Aorta (tissue), 5 donors: ENCODE measurements around the gene THSD4. TPM values are rescaled to one million over a fixed set of nuclear protein-coding genes. Genes with fewer than 3 reads are reported as not detected.
A peak's percentile ranks its signal among the peaks of the same experiment; 100 is the strongest.

Experiments used
- ATAC-seq: fragments of 200-7000 bp; cut with Tn5 transposase; one replicate; pipeline ENCODE4 v1.9.1; 2022; ENCODE audit warnings: moderate library complexity; ENCODE audit not compliant: low FRiP score
- DNase-seq, 2 donors: peaks; one replicate each; pipeline ENCODE4 v3.0.0-alpha.2; 2020
- H3K27ac ChIP-seq, 2 donors: one replicate each; pipeline ENCODE4 v1.5.1; 2013; ENCODE audit warnings: low read length in 2 of 2, mild to moderate bottlenecking in 2 of 2, moderate library complexity in 2 of 2, control low read depth in 1 of 2, inconsistent platforms in 1 of 2, low read depth in 1 of 2
- H3K27me3 ChIP-seq, 2 donors: one replicate each; pipeline ENCODE4 v1.6.1; 2013; ENCODE audit warnings: control low read depth in 1 of 2, low read length in 1 of 2, mild to moderate bottlenecking in 1 of 2, moderate library complexity in 1 of 2; ENCODE audit not compliant: insufficient read depth in 2 of 2, control insufficient read depth in 1 of 2
- H3K36me3 ChIP-seq, 2 donors: one replicate each; pipeline ENCODE4 v1.6.1; 2013; ENCODE audit warnings: control low read depth in 1 of 2, low read length in 1 of 2, mild to moderate bottlenecking in 1 of 2; ENCODE audit not compliant: insufficient read depth in 2 of 2, control insufficient read depth in 1 of 2
- H3K4me1 ChIP-seq, 2 donors: one replicate each; pipeline ENCODE4 v1.6.1; 2013; ENCODE audit warnings: low read length in 2 of 2, control low read depth in 1 of 2, mild to moderate bottlenecking in 1 of 2, moderate library complexity in 1 of 2; ENCODE audit not compliant: insufficient read depth in 2 of 2, control insufficient read depth in 1 of 2
- H3K4me3 ChIP-seq, 2 donors: one replicate each; pipeline ENCODE4 v1.5.1; 2013; ENCODE audit warnings: low read length in 2 of 2, control low read depth in 1 of 2, mild to moderate bottlenecking in 1 of 2
- H3K9me3 ChIP-seq: one replicate; pipeline ENCODE4 v1.6.1; 2013; ENCODE audit warnings: mild to moderate bottlenecking, low read length; ENCODE audit not compliant: control insufficient read depth
- WGBS, 2 donors: extraction: QIAGEN DNeasy Blood & Tissue Kit; methylation state at CpG; one replicate each; pipeline ENCODE4 v1.1.7; 2013; 5-methylcytosine and 5-hydroxymethylcytosine counted together
- intact Hi-C, 2 donors: fragments of 100-400 bp; cut with DNase I; formaldehyde crosslinking; loops; one replicate each; pipeline versions ENCODE4 v1.14.2 to v1.15.0; 2022
- polyA plus RNA-seq, 2 donors: library from polyadenylated mRNA; stranded (reverse); fragments of 200-250 nt; gene quantifications; one replicate each; pipeline ENCODE4 v1.2.3, GENCODE V29; 2013
- total RNA-seq, 2 donors: library from RNA; stranded (reverse); fragmentation: NEBNext Ultra II Directional; extraction: Animal tissue kit (Norgen Biotek cat#: 25700); gene quantifications; one replicate each; pipeline ENCODE4 v1.2.1, GENCODE V29; 2021
- donor health status: healthy with polysubstance abuse.
- donor health status: Bipolar disorder and iron deficiency.
- donor health status: DM: no; HTN: no; CAD: no.
- donor health status: DM: no; HTN: no; CAD: no.
- donor health status: DM: yes; HTN: yes; CAD: no.

Gene THSD4
- total and polyA plus RNA-seq, 4 donors, result 6.3 to 143 (median 30.3) TPM

- peaks cover 0 to 2% of the 10 kb centered on the region in 2 donors for H3K4me1 ChIP-seq
- ATAC-seq, result no peak
- DNase-seq, result no peak
- H3K27me3 ChIP-seq, result no peaks in the 10 kb centered on the region
- no peak overlapping the region for H3K27ac ChIP-seq
- H3K9me3 ChIP-seq, result no peaks in the 10 kb centered on the region
- no peaks in the 10 kb centered on the region for H3K36me3 ChIP-seq
- intact Hi-C loops, result no loop called here
- 70 to 79% methylated on average over 8 of the region's 8 CpGs for WGBS, 2 donors
- H3K4me3 ChIP-seq, result no peak overlapping the region
Observed at GRCh38 chr15:71756599-71757352, 641.5 kb downstream of the THSD4 start.

- Histone ChIP-seq H3K4me3 (no peak overlapping the region), H3K4me1 (peaks cover 2 to 3% of the 10 kb centered on the region in 2 donors), H3K27ac (no peak overlapping the region), H3K9me3 (no peaks in the 10 kb centered on the region), H3K27me3 (no peaks in the 10 kb centered on the region), H3K36me3 (no peaks in the 10 kb centered on the region)
- WGBS, 2 donors, result 76 to 81% methylated on average over 13 of the region's 13 CpGs
- no peak for DNase-seq
- intact Hi-C loops, result no loop called here
- ATAC-seq, result no peak
Observed at GRCh38 chr15:71757741-71758530, 642.7 kb downstream of the THSD4 start.

DNA sequence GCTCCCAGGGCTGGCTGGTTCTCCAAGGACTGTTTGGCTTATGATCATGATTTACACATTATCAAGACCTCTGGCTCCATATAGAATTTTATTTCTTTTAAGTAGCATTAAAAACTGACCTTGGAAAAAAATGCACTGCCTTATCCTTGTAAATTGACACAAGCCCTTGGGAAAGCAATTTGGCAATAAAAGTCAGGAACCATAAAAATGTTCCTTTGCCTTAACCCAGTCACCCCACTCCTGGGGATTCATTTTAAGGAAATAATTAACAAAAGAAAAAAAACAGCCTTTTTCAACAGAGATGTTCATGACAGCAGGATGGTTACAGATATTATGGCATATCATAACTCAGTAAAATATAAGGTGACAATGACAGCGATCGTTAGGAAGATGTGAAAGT is 643.4 kb downstream of the THSD4 start:
- intact Hi-C loops, result no loop called here
- Histone ChIP-seq H3K27me3 (no peaks in the 10 kb centered on the region), H3K36me3 (no peaks in the 10 kb centered on the region), H3K4me1 (peaks cover 0 to 3% of the 10 kb centered on the region in 2 donors), H3K9me3 (no peaks in the 10 kb centered on the region), H3K4me3 (no peak overlapping the region), H3K27ac (no peak overlapping the region)
- WGBS, 2 donors, result 97 to 99% methylated on average over 2 of the region's 2 CpGs
- DNase-seq, result no peak
- ATAC-seq, result no peak

GRCh38 chr15:71760852-71761251 is 645.6 kb downstream of the THSD4 start:
- peaks cover 0 to 3% of the 10 kb centered on the region in 2 donors for H3K4me1 ChIP-seq
- ATAC-seq (no peak), DNase-seq (no peak)
- H3K4me3 ChIP-seq, result no peak overlapping the region
- WGBS, 2 donors, result 98 to 99% methylated on average over 1 of the region's 1 CpG
- no peaks in the 10 kb centered on the region for H3K36me3 ChIP-seq
- H3K9me3 ChIP-seq, result no peaks in the 10 kb centered on the region
- no peaks in the 10 kb centered on the region for H3K27me3 ChIP-seq
- H3K27ac ChIP-seq, result no peak overlapping the region
- intact Hi-C loops, result no loop called here

DNA sequence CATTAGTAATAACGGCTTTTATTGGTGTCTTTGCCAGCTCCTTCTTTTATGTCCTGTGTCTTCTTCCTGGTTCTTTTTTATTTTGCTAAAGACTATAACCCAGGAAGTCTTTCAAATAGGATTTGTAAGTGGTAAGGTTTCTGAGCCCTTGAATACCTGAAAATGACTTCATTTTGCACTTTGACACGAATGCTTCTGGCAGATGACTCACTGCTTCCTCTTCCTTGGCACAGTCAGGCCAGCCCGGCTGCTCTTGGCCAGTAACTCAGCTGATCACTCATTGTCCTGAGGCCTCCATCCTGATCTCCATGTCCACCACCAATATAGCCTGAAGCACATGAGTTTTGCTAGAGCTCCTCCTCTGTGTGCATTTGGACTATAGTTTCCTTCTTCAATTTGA is 646.4 kb downstream of the THSD4 start:
- H3K9me3 ChIP-seq, result no peaks in the 10 kb centered on the region
- H3K4me1 ChIP-seq, result peaks cover 0 to 3% of the 10 kb centered on the region in 2 donors
- DNase-seq, result peak in 1 of 2 donors; percentile 70
- ATAC-seq, result no peak
- WGBS, 2 donors, result 24 to 31% methylated on average over 3 of the region's 3 CpGs
- no peak overlapping the region for H3K4me3 ChIP-seq
- no peaks in the 10 kb centered on the region for H3K36me3 ChIP-seq
- H3K27ac ChIP-seq, result no peak overlapping the region
- H3K27me3 ChIP-seq, result no peaks in the 10 kb centered on the region
- intact Hi-C loops, result no loop called here

- WGBS, 2 donors, result 95 to 97% methylated on average over 5 of the region's 5 CpGs
- Histone ChIP-seq H3K27me3 (no peaks in the 10 kb centered on the region), H3K4me1 (no peaks in the 10 kb centered on the region), H3K36me3 (peaks cover 0 to 3% of the 10 kb centered on the region in 2 donors), H3K27ac (no peak overlapping the region), H3K9me3 (no peaks in the 10 kb centered on the region), H3K4me3 (no peak overlapping the region)
- intact Hi-C loops, result no loop called here
- DNase-seq (no peak), ATAC-seq (no peak)
Observed at GRCh38 chr15:71768184-71768583, 652.9 kb downstream of the THSD4 start.

DNA sequence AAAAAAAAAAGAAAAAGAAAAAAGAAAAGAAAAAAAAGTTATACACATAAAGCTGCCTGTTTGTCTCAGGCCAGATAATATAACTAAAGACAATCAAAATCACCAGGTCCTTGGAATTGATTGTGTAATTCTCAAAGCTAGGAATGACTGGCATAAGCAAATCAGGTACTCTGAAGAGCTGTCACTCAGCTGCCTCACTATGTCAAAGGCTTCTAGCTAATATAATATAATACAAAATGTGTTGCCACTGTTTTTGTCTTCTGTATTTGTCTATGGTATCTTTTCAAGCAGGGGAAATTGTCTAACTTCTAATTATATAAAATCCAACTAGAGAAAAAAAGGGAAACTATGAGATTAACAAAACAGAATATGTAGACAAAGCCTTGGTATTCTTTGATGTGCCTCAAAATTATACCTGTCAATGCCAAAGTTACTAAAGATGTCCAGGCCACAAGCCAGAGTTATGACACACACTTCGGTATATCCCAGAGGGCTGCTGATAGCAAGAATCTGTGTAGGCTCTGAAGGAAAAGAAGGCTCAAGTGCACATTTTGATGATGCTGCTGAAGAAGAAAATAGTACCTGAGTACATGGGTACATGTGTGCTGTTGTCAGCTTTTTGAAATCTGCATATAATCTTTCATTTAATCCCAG is 658.1 kb downstream of the THSD4 start:
- Histone ChIP-seq H3K4me3 (no peak overlapping the region), H3K27me3 (no peaks in the 10 kb centered on the region), H3K27ac (no peak overlapping the region), H3K36me3 (peaks cover 0 to 3% of the 10 kb centered on the region in 2 donors), H3K9me3 (no peaks in the 10 kb centered on the region), H3K4me1 (no peaks in the 10 kb centered on the region)
- ATAC-seq, result no peak
- no peak for DNase-seq
- WGBS, 2 donors, result 68 to 76% methylated on average over 1 of the region's 1 CpG
- intact Hi-C loops, result no loop called here

- DNase-seq, result no peak
- H3K9me3 ChIP-seq, result no peaks in the 10 kb centered on the region
- H3K4me3 ChIP-seq, result no peak overlapping the region
- H3K4me1 ChIP-seq, result no peaks in the 10 kb centered on the region
- no peak for ATAC-seq
- H3K27ac ChIP-seq, result no peak overlapping the region
- H3K27me3 ChIP-seq, result no peaks in the 10 kb centered on the region
- peaks cover 0 to 3% of the 10 kb centered on the region in 2 donors for H3K36me3 ChIP-seq
- intact Hi-C loops, result no loop called here
Observed at GRCh38 chr15:71775856-71776255, 660.6 kb downstream of the THSD4 start.
